GM18951 (cell line): ENCODE results near the gene ARHGAP44.
"Not testable (repeated sequence)": the region's sequence is repeated elsewhere in the genome, so short reads cannot be mapped to it uniquely, and the experiment has no call there.

Experiments
- POLR2A ChIP-seq: IDR thresholded peaks from 4 replicates; pipeline ENCODE4 v1.6.1; 2011; ENCODE audit warnings: mild to moderate bottlenecking; ENCODE audit not compliant: insufficient read length, insufficient read depth; ENCODE audit errors: extremely low read depth
- in situ Hi-C: fragments of 300-500 bp; cut with MboI; formaldehyde crosslinking; loops from one replicate; pipeline ENCODE4 v1.12.0; 2022; ENCODE audit warnings: low sequenced_read_pairs, mixed read lengths, inconsistent platforms; ENCODE audit not compliant: unreplicated experiment

Gene ARHGAP44

GRCh38 chr17:12973496-12974004 is 184.3 kb downstream of the ARHGAP44 start:
- in situ Hi-C loops = no loop called here
- TF ChIP-seq POLR2A = no peak

- no peak for TF ChIP-seq POLR2A
- in situ Hi-C loops = no loop called here
Observed at GRCh38 chr17:12974005-12974531, 184.8 kb downstream of the ARHGAP44 start.

- no peak for TF ChIP-seq POLR2A
- in situ Hi-C loops = no loop called here
Observed at GRCh38 chr17:12977008-12977751, 187.9 kb downstream of the ARHGAP44 start.

GRCh38 chr17:12978787-12979186 is 189.5 kb downstream of the ARHGAP44 start:
- in situ Hi-C loops = not testable (repeated sequence)

- TF ChIP-seq POLR2A = no peak
- in situ Hi-C loops = no loop called here
Observed at GRCh38 chr17:12979246-12979645, 189.9 kb downstream of the ARHGAP44 start.

- in situ Hi-C loops = no loop called here
- TF ChIP-seq POLR2A = no peak
Observed at GRCh38 chr17:12979826-12980500, 190.7 kb downstream of the ARHGAP44 start.

- in situ Hi-C loops = no loop called here
- TF ChIP-seq POLR2A = no peak
Observed at GRCh38 chr17:12982224-12982623, 192.9 kb downstream of the ARHGAP44 start.

GRCh38 chr17:12983991-12984884 is 194.9 kb downstream of the ARHGAP44 start:
- in situ Hi-C loops = no loop called here
- TF ChIP-seq POLR2A = no peak

GRCh38 chr17:12985431-12986293 is 196.4 kb downstream of the ARHGAP44 start:
- in situ Hi-C loops = no loop called here
- TF ChIP-seq POLR2A = no peak

- in situ Hi-C loops = no loop called here
Observed at GRCh38 chr17:12987120-12987519, 197.8 kb downstream of the ARHGAP44 start.

GRCh38 chr17:12990041-12990808 is 200.9 kb downstream of the ARHGAP44 start:
- in situ Hi-C loops = no loop called here
- no peak for TF ChIP-seq POLR2A

More at GRCh38 chr17:12987120-12987519, 197.8 kb downstream of the ARHGAP44 start:
- no peak for TF ChIP-seq POLR2A
